GM18951 (cell line): ENCODE measurements around the gene GPR85.
"Not testable (repeated sequence)": the region's sequence is repeated elsewhere in the genome, so short reads cannot be mapped to it uniquely, and the experiment has no call there.

Experiments
- POLR2A ChIP-seq: IDR thresholded peaks from 4 replicates; pipeline ENCODE4 v1.6.1; 2011; ENCODE audit warnings: mild to moderate bottlenecking; ENCODE audit not compliant: insufficient read length, insufficient read depth; ENCODE audit errors: extremely low read depth
- in situ Hi-C: fragments of 300-500 bp; cut with MboI; formaldehyde crosslinking; loops from one replicate; pipeline ENCODE4 v1.12.0; 2022; ENCODE audit warnings: low sequenced_read_pairs, mixed read lengths, inconsistent platforms; ENCODE audit not compliant: unreplicated experiment

Gene GPR85

DNA sequence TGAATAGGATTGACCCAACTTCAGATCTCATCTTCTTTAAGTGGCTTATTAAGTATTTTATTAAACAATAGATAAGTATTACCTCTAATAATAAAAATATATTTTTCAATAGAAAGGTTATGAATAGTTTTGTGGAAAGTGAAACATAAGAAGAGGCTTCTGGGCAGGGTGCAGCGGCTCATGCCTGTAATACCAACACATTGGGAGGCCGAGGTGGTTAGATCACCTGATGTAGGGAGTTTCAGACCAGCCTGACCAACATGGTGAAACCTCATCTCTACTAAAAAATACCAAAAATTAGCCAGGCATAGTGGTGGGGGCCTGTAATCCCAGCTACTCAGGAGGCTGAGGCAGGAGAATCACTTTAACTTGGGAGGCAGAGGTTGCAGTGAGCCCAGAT lies 26.5 kb downstream of the GPR85 start:
- in situ Hi-C loops: no loop called here

DNA sequence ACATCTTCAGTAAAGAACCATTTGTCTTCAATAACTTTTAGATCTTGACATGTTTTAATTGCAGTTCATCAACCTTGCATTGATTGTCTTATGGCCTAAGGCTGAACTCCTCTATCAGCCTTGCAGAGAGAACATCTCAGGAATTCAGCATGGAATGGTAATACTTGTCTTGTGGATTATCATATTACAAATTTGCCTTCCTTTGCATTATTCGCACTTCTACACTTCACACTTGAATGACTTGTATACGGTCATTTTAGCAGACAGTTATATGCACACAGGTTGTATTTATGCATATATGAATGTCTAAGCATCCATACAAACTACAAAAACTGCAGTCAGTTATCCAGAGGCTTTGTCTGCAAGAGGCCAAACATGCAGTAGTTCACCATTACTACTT lies 31.7 kb downstream of the GPR85 start:
- in situ Hi-C loops: no loop called here
- TF ChIP-seq POLR2A: no peak

More for the DNA sequence above, 26.5 kb downstream of the GPR85 start:
- no peak for TF ChIP-seq POLR2A

DNA sequence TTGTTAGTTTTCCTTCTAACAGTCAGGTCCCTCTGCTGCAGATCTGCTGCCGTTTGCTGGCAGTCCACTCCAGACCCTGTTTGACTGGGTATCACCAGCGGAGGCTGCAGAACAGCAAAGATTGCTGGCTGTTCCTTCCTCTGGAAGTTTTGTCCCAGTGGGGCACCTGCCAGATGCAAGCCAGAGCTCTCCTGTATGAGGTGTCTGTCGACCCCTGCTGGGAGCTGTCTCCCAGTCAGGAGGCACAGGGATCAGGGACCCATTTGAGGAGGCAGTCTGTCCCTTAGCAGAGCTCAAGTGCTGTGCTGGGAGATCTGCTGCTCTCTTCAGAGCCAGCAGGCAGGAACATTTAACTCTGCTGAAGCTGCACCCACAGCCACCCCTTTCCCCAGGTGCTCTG lies 32.4 kb downstream of the GPR85 start:
- in situ Hi-C loops: not testable (repeated sequence)

DNA sequence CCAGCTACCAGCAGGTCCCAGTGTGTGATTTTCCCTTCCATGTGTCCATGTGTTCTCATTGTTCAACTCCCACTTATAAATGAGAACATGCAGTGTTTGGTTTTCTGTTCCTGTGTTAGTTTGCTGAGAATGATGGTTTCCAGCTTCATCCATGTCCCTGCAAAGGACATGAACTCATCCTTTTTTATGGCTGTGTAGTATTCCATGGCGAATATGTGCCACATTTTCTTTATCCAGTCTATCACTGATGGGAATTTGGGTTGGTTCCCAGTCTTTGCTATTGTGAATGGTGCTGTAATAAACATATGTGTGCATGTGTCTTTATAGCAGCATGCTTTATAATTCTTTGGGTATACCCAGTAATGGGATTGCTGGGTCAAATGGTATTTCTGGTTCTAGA lies 37.4 kb downstream of the GPR85 start:
- in situ Hi-C loops: not testable (repeated sequence)

DNA sequence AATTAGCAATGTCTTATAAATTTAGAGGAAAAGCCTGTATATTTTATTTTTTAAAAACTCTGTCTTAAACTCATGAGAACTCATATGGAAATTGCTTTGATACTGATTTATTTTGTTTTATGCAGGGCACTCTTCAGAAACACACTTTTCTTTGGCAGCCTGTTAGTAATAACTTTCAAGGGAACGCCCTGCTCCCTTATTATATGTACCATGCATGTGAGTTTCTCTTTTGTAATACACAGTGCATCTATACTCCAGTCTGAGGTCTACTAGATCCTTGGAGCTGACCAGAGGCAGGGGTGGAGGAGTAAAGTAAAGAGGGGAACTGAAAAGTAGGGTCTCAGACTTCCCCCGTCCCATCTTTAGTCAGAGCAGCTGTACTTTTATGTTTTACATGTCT lies 40.2 kb downstream of the GPR85 start:
- TF ChIP-seq POLR2A: no peak
- in situ Hi-C loops: no loop called here

DNA sequence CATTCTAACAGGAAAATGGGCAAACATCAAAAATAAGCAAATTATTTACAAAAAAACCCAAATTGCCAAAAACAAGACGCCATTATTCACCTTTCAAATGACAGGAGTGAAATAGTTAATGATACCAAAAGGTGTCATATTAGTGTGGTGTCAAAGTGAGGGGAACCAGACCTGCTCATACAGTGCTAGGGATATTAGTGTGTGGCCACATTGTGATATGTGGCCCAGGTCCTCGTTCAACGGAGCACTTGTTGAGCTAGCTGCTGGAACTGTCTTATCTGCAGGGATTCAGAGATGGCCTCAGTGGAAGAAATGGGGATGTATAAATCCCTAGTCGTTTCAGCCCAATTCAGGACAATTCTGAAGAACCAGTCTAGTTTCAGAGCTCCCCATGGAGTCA lies 41.2 kb downstream of the GPR85 start:
- TF ChIP-seq POLR2A: no peak
- in situ Hi-C loops: no loop called here

DNA sequence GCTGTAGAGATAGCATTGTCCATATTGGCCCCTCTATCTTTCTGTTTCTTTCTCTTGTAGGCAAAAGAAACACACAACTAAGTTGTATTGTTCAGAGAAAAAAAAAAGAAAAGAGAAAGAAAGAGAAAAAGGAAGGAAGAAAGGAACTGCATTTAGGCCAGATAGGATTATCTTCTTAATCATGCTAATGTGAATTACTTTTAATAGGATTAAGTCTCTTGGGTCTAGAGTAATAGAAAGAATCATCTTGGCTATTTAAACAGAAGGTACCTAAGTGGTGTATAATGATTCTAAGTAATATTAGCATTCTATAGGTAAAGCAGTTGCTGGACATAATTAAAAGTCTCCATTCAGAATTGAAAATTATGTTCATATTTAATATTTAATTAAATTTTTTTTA lies 42.2 kb downstream of the GPR85 start:
- in situ Hi-C loops: no loop called here
- TF ChIP-seq POLR2A: no peak

DNA sequence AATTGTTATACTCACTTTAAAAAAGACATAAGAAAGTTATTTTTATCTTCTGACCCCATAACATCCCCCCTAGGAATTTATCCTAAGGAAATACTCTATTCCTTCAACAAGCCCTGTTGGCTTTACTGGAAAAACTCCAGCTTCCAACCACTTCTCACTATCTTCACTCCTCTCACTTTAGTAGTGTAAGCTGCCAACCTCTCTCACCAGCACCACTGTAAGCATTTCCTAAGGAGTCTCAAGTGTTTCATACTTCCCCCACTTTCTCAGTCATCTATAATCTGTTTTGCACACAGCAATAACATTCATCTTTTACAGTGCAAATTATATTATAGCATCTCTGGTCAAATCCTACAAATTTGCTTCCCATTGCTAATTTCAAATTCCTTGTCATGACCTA lies 45.8 kb downstream of the GPR85 start:
- in situ Hi-C loops: no loop called here
- no peak for TF ChIP-seq POLR2A

DNA sequence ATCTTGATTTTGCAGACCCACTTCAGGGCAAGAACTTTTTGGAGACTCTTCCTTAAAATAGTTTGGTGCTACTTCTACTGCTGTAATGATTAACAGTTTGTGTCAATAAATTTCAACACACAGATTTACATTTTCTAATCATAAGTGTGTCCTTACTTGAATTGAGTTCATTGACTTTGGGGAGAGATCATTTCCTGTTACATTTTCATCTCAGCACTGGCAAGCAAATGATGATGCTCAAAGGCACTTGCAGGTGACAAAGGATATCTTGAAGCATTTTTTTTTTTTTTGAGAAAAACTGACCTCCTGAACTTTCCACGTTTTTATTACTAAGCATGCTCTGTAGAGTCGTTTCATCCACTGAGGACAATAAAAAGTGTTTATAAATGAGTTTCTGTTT lies 52.7 kb downstream of the GPR85 start:
- in situ Hi-C loops: no loop called here
- no peak for TF ChIP-seq POLR2A
